Measurements from ENCODE around the gene ZNF487. TPM values are rescaled to one million over a fixed set of nuclear protein-coding genes. Genes with fewer than 3 reads are reported as not detected.

ZNF487 gene
- total and polyA plus RNA-seq, 4 donors = 8.4 to 25.4 (median 9.1) TPM

- peak overlapping the region in 1 of 2 donors; percentile 3 for H3K9ac ChIP-seq (ENCODE audit: insufficient read depth in 1 of 2, low read length in 2 of 2)
- H3K27me3 ChIP-seq (ENCODE audit: control insufficient read depth in 3 of 3, insufficient read depth in 3 of 3, low read length in 2 of 3) = no peaks in the 10 kb centered on the region
- peaks cover 0 to 23% (median 6%) of the 10 kb centered on the region in 5 donors for H3K4me1 ChIP-seq (ENCODE audit: control insufficient read depth in 5 of 5, insufficient read depth in 5 of 5, low read length in 5 of 5)
- WGBS, 2 donors = 72 to 84% methylated on average over 3 of the region's 3 CpGs
- DNase-seq (no peak), ATAC-seq (ENCODE audit: insufficient read depth, low FRiP score) (no peak)
- H3K9me3 ChIP-seq (ENCODE audit: control insufficient read depth in 4 of 4, insufficient read depth in 3 of 4, low read length in 3 of 4) = no peaks in the 10 kb centered on the region
- no peak for TF ChIP-seq CTCF (IDR thresholded peaks at IDR 0.05; ENCODE audit: control extremely low read depth, extremely low read depth)
- H3K27ac ChIP-seq (ENCODE audit: low read depth in 1 of 2, low read length in 1 of 2) = peak overlapping the region in 1 of 2 donors; percentile 8
- peaks cover 24 to 47% (median 32%) of the 10 kb centered on the region in 4 donors for H3K36me3 ChIP-seq (ENCODE audit: control insufficient read depth in 4 of 4, insufficient read depth in 4 of 4, low read length in 4 of 4)
- no peak overlapping the region for H3K4me3 ChIP-seq
Measured at GRCh38 chr10:43393606-43394360, 43.1 kb upstream of the ZNF487 start.

- Histone ChIP-seq H3K4me3 (no peak overlapping the region), H3K9ac (ENCODE audit: insufficient read depth in 1 of 2, low read length in 2 of 2) (peak overlapping the region in 1 of 2 donors; percentile 62)
Measured at GRCh38 chr10:43394868-43395267, 42.0 kb upstream of the ZNF487 start.

GRCh38 chr10:43395571-43396060, 41.3 kb upstream of the ZNF487 start:
- WGBS, 2 donors = 23 to 57% methylated on average over 18 of the region's 18 CpGs
- ATAC-seq (ENCODE audit: insufficient read depth, low FRiP score) = no peak
- H3K4me1 ChIP-seq (ENCODE audit: control insufficient read depth in 5 of 5, insufficient read depth in 5 of 5, low read length in 5 of 5) = peaks cover 0 to 23% (median 10%) of the 10 kb centered on the region in 5 donors
- peak overlapping the region; percentile 47 for H3K4me3 ChIP-seq
- no peaks in the 10 kb centered on the region for H3K27me3 ChIP-seq (ENCODE audit: control insufficient read depth in 3 of 3, insufficient read depth in 3 of 3, low read length in 2 of 3)
- peak in 1 of 3 donors; percentile 36 for DNase-seq
- H3K36me3 ChIP-seq (ENCODE audit: control insufficient read depth in 4 of 4, insufficient read depth in 4 of 4, low read length in 4 of 4) = peaks cover 18 to 40% (median 28%) of the 10 kb centered on the region in 4 donors
- TF ChIP-seq CTCF (IDR thresholded peaks at IDR 0.05; ENCODE audit: control extremely low read depth, extremely low read depth) = no peak
- no peaks in the 10 kb centered on the region for H3K9me3 ChIP-seq (ENCODE audit: control insufficient read depth in 4 of 4, insufficient read depth in 3 of 4, low read length in 3 of 4)
- H3K27ac ChIP-seq (ENCODE audit: low read depth in 1 of 2, low read length in 1 of 2) = peak overlapping the region; percentile 77 to 94
- peak overlapping the region in 1 of 2 donors; percentile 62 for H3K9ac ChIP-seq (ENCODE audit: insufficient read depth in 1 of 2, low read length in 2 of 2)

More at GRCh38 chr10:43394868-43395267, 42.0 kb upstream of the ZNF487 start:
- Histone ChIP-seq H3K4me1 (ENCODE audit: control insufficient read depth in 5 of 5, insufficient read depth in 5 of 5, low read length in 5 of 5) (peaks cover 0 to 23% (median 10%) of the 10 kb centered on the region in 5 donors), H3K27me3 (ENCODE audit: control insufficient read depth in 3 of 3, insufficient read depth in 3 of 3, low read length in 2 of 3) (no peaks in the 10 kb centered on the region), H3K36me3 (ENCODE audit: control insufficient read depth in 4 of 4, insufficient read depth in 4 of 4, low read length in 4 of 4) (peaks cover 22 to 47% (median 32%) of the 10 kb centered on the region in 4 donors), H3K9me3 (ENCODE audit: control insufficient read depth in 4 of 4, insufficient read depth in 3 of 4, low read length in 3 of 4) (no peaks in the 10 kb centered on the region), H3K27ac (ENCODE audit: low read depth in 1 of 2, low read length in 1 of 2) (no peak overlapping the region)
- WGBS, 2 donors = 85% methylated on average over 6 of the region's 6 CpGs
- DNase-seq (no peak), ATAC-seq (ENCODE audit: insufficient read depth, low FRiP score) (no peak)
- no peak for TF ChIP-seq CTCF (IDR thresholded peaks at IDR 0.05; ENCODE audit: control extremely low read depth, extremely low read depth)

Measured in lung (tissue), 12 donors.